Measurements from ENCODE around the gene GAS2.

Gene GAS2

GRCh38 chr11:22703591-22703990 is 37.2 kb downstream of the GAS2 start:
- TF ChIP-seq, protein P1, sequence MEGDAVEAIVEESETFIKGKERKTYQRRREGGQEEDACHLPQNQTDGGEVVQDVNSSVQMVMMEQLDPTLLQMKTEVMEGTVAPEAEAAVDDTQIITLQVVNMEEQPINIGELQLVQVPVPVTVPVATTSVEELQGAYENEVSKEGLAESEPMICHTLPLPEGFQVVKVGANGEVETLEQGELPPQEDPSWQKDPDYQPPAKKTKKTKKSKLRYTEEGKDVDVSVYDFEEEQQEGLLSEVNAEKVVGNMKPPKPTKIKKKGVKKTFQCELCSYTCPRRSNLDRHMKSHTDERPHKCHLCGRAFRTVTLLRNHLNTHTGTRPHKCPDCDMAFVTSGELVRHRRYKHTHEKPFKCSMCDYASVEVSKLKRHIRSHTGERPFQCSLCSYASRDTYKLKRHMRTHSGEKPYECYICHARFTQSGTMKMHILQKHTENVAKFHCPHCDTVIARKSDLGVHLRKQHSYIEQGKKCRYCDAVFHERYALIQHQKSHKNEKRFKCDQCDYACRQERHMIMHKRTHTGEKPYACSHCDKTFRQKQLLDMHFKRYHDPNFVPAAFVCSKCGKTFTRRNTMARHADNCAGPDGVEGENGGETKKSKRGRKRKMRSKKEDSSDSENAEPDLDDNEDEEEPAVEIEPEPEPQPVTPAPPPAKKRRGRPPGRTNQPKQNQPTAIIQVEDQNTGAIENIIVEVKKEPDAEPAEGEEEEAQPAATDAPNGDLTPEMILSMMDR (IDR thresholded peaks at IDR 0.05; ENCODE audit: borderline replicate concordance, insufficient read depth, low read depth, low read length), result no peak
- H3K4me3 ChIP-seq (ENCODE audit: low read depth, low read length), result no peak overlapping the region

- TF ChIP-seq, protein P1 (IDR thresholded peaks at IDR 0.05; ENCODE audit: borderline replicate concordance, insufficient read depth, low read depth, low read length), result no peak
Observed at GRCh38 chr11:22707119-22707899, 40.9 kb downstream of the GAS2 start.

DNA sequence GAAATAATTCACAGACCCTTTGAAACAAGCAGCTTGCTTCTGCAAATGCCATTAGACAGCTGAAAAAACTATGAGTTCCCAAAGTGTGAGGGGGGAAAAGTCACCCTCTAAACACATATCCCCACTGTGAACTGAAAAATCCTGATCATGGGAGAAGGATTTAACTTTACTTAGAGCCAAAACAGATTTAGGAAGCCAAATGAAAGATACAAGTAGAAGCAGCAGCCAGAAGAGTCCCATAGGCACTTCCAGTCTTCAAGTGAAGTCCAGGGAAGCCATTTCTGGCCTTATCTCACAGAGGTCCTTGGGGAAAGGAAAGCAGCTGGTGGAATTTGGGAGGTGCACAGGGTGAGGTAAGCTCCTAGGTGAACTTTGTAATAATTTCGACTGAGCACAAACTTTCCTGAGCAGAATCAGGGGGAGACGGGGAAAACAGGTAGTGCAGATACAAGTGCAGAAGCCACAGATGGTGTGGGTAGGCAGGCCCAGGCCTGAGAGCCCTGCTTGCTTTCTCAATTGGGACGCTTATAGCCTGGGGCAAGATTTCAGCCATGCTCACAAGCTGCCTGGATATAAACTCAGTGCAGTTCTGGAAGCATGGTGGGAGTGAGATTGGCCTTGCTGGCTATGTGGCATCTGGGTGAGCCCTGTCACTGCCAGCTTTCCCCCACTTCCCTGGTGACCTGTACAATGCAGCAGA is 44.8 kb downstream of the GAS2 start:
- H3K4me3 ChIP-seq (ENCODE audit: low read depth, low read length), result no peak overlapping the region
- TF ChIP-seq, protein P1 (IDR thresholded peaks at IDR 0.05; ENCODE audit: borderline replicate concordance, insufficient read depth, low read depth, low read length), result no peak

More at GRCh38 chr11:22707119-22707899, 40.9 kb downstream of the GAS2 start:
- no peak overlapping the region for H3K4me3 ChIP-seq (ENCODE audit: low read depth, low read length)

GRCh38 chr11:22711880-22712279 is 45.5 kb downstream of the GAS2 start:
- TF ChIP-seq, protein P1 (IDR thresholded peaks at IDR 0.05; ENCODE audit: borderline replicate concordance, insufficient read depth, low read depth, low read length), result no peak
- H3K4me3 ChIP-seq (ENCODE audit: low read depth, low read length), result no peak overlapping the region

DNA sequence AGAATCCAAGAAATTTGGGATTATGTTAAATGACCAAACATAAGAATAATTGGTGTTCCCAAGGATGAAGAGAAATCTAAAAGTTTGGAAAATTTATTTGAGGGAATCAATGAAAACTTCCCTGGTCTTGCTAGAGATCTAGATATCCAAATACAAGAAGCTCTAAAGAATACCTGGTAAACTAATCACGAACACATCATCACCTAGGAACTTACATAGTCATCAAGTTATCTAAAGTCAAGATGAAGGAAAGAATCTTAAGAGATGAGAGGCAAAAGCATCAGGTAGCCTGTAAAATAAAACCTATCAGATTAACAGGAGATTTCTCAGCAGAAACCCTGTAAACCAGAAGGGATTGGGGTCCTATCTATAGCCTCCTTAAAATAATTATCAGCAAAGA is 46.9 kb downstream of the GAS2 start:
- H3K4me3 ChIP-seq (ENCODE audit: low read depth, low read length), result no peak overlapping the region
- TF ChIP-seq, protein P1 (IDR thresholded peaks at IDR 0.05; ENCODE audit: borderline replicate concordance, insufficient read depth, low read depth, low read length), result no peak

GRCh38 chr11:22715971-22716370 is 49.6 kb downstream of the GAS2 start:
- TF ChIP-seq, protein P1 (IDR thresholded peaks at IDR 0.05; ENCODE audit: borderline replicate concordance, insufficient read depth, low read depth, low read length), result no peak
- no peak overlapping the region for H3K4me3 ChIP-seq (ENCODE audit: low read depth, low read length)

DNA sequence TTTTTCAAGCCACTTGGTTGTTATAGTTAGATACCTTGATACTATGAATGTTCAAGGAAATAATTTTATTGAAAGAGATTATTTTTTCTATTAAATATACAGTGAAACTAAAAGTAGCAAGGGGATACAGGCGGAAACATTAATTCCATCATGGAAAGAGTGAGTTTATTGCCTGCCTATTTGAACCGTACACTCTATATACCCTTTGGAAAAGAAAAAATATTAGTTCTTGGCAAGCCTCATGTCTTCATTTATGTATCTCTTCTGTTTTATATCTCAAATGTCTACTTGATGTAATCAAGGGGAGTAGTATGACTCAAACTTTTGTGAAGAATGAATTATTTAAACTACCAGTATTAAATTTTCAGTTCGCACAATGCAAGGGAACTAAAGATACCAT is 54.0 kb downstream of the GAS2 start:
- TF ChIP-seq, protein P1 (IDR thresholded peaks at IDR 0.05; ENCODE audit: borderline replicate concordance, insufficient read depth, low read depth, low read length), result no peak
- H3K4me3 ChIP-seq (ENCODE audit: low read depth, low read length), result no peak overlapping the region
